Measurements from ENCODE around the gene AQP6. TPM values are rescaled to one million over a fixed set of nuclear protein-coding genes. Genes with fewer than 3 reads are reported as not detected.

AQP6 gene
- total RNA-seq, 1 experiment from 2014 or later = not detected

DNA sequence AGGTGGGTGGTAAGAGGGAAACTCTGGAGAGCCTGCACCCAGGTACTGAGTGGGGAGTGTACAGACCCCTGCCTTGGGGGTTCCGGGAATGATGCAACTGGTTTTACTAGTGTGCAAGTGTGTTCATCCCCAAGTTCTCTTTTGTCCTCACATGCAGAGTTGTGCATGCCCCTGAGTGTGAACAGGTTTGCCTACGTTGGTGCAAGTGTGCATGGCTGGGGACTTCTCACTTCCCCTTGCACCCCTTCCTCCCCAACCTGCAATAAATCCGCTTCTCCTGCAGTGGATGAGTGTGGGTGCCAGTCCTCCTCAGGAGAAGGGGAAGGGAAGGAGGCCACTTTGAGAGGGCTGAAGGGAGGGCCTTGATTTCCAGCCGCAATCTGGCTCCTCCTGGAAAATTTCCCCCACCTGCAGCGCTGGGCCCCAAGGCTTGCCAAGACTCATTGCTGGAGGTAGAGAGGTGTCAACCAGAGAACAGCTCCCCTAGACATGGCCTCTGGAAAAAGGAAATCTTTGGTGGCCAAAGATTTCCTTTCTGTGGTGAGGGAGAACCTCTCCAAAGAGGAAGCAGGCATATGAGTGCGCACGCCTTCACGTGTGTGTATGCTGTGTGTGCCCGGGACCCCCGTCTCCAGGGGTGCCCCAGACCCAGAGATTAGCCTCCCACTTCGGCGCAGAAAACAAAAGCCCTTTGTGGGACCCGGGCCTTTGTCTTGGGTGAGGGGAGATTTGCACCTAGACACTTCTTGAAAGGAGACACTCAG lies 16.7 kb upstream of the AQP6 start:
- no peak for DNase-seq (ENCODE audit: low read depth)

DNA sequence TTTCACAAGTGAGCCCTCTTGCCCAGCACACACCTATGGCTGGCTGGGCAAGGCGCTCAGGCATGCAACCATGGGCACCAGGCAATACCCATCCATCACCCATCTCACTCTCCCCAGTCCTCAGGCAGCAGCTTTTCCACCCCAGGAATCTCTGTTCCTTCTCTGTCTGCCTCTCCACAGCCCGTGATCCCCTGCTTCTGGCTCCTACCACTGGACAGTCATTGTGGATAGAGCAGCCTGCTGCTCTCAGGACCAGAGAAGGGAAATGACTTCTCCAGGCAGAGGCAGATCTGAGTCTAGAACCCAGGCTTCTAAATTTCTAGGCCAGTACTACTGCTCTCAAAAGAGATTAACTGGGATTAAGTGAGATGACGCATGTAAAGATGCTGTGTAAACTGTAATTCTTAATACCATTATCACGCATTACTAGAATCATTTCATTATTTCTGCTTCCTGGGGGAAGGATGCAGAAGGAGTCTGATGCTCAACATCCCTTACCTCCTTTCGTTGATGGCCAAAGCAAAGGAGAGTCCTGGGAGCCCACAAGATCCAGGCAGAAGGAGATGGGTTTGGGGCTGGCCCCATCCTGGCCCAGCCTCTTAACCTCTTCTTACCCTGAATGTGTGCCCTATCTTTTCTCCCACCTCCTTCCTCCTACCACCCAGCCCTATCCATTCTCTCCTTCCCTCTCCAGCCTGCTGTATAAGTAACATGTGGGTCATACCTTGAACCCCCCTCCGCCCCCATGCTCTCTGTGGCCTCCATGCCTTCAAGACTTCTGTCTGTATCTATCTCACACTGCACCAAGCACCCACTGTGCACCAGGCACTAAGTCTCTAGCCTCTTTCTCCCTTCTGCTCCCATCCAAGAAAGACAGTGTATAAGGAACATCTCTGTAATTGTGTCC lies 15.8 kb upstream of the AQP6 start:
- no peak for DNase-seq (ENCODE audit: low read depth)

DNA sequence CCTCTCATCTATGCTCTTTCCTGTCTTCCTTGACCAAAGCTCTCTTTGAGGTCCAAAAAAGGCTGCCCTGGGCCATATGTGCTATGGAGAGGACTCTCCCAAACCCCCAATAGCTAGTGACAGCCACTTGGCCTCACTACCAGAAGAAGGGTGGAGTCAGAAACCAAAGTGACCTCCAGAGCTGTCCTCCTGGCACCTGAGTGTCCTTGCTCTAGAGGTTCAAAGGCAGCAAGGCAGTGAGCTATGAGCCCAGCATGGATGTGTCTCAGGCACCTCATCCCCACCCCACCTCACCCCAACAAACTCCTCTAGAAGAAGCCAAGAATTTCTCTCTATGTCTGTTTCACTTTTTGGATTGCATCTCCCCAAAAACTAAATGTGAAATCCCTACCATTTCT lies 15.2 kb upstream of the AQP6 start:
- DNase-seq (ENCODE audit: low read depth) = no peak

GRCh38 chr12:49959685-49960473 lies 12.9 kb upstream of the AQP6 start:
- peak; percentile 88 for DNase-seq (ENCODE audit: low read depth)

DNA sequence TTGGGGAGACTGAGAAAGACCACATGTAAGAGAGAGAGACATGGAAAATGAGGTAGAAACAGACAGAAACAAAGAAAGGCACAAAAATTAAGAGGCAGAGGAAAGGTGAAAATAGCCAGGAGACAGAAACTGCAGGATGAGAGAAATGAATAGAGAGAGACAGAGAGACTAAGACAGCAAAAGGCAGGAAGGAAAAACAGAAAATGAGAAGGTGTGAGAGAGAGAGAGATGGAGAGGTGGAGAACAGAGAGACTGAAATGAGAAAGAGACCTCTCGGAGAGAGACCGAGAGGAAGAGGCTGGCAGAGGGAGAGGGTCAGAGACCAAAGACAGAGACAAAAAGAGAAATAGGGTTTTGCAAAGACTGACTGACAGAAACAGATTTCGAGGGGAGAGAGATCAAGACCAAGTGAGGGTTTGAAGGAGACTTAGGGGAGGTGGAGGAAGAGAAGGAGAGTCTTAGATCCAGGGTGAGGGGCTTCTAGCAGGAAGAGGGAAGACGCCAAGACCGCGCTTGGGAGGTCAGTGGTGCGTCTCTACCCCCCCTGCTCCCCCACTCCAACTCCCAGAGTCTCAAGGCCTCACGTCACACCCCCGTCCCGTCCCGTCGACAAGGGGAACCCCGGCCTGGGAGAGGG lies 12.2 kb upstream of the AQP6 start:
- no peak for DNase-seq (ENCODE audit: low read depth)

DNA sequence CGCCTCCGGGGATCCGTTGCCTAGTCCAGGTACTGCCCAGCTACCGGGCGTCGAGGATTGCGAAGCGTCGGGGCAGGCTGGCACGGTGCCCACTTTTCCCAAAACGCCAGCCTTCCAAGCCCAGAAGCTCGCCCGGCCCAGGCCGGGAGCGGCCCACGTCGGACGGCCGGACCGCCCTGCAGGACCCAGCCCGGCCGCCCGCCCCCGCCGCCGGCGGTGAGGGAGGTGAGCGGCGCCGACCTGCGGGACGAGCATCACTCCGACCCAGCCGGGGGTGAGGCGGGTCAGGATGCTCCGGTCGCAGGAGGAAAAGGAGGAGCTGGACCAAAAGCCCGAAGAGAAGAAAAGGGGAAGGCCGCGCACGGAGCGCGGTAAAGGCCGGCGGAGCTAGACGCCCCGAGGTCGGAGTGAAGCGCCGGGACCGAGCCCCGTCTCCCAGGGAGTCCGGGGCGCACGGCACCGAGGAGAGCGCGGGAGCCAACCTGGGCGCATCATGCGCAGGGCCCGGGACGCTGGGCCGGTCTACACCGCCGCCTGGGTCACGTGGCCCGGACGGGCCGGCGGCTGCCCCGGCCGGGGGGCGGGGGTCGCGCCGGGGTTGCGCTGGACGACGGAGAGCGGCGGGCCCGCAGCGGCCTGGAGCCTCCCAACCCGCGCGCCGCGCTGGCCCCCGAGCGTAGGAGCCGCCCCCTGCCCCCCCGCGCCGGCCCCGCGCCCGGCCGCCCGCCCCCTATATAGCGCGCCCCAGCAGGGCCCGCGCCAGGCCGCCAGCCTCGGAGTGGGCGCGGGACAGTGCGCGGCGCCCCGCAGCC lies 11.4 kb upstream of the AQP6 start, which contains the start of gene AQP5:
Gene AQP5, plus strand, starts transcription at position 762 of the 812 bp plus-strand sequence. CDS start 146 bp downstream, outside the sequence.
- DNase-seq (ENCODE audit: low read depth) = no peak

- no peak for DNase-seq (ENCODE audit: low read depth)
Observed at GRCh38 chr12:49961993-49962764, 10.6 kb upstream of the AQP6 start.

GRCh38 chr12:49962861-49963765 lies 9.6 kb upstream of the AQP6 start:
- peak; percentile 80 for DNase-seq (ENCODE audit: low read depth)

GRCh38 chr12:49963976-49964815 lies 8.6 kb upstream of the AQP6 start:
- DNase-seq (ENCODE audit: low read depth) = no peak

DNA sequence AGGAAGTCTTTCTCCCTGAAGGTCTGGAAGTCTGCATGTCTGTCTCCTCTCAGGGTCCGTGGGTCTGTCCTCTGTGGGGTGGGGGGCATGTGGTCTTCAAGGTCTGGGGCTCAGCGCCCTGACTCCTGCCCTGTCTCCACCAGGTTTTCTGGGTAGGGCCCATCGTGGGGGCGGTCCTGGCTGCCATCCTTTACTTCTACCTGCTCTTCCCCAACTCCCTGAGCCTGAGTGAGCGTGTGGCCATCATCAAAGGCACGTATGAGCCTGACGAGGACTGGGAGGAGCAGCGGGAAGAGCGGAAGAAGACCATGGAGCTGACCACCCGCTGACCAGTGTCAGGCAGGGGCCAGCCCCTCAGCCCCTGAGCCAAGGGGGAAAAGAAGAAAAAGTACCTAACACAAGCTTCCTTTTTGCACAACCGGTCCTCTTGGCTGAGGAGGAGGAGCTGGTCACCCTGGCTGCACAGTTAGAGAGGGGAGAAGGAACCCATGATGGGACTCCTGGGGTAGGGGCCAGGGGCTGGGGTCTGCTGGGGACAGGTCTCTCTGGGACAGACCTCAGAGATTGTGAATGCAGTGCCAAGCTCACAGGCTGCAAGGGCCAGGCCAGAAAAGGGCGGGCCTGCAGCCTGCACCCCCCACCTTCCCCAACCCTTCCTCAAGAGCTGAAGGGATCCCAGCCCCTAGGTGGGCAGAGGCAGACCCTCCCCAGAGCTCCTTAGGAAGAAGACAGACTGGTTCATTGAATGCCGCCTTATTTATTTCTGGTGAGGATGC lies 7.7 kb upstream of the AQP6 start:
- DNase-seq (ENCODE audit: low read depth) = no peak

GRCh38 chr12:49965836-49966235 lies 6.9 kb upstream of the AQP6 start:
- no peak for DNase-seq (ENCODE audit: low read depth)

DNA sequence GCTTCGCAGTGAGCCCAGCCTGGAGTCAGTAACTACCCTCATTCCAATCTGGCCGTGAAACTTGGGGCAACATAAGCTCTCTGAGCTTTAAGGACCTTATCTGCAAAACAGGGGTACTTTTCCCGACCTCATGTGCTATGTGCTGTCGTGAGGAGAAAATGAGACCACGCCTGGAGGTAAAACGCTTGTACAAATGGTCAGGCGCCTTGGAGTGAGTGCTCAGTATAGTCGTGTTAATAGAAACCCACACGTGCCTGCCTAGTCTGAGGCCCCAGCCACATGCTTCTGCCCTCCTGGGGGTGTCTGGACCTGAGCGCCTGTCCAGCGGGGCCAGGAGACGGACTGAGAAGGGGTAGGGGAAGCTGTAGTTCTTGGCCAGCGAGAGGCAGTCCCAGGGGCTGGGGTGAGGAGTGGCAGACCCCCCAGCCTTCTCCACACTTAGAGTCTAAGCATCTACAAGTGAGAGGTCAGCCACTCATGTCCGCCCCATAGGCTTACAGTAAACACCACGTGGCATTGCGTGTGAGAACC lies 6.2 kb upstream of the AQP6 start:
- no peak for DNase-seq (ENCODE audit: low read depth)

DNA sequence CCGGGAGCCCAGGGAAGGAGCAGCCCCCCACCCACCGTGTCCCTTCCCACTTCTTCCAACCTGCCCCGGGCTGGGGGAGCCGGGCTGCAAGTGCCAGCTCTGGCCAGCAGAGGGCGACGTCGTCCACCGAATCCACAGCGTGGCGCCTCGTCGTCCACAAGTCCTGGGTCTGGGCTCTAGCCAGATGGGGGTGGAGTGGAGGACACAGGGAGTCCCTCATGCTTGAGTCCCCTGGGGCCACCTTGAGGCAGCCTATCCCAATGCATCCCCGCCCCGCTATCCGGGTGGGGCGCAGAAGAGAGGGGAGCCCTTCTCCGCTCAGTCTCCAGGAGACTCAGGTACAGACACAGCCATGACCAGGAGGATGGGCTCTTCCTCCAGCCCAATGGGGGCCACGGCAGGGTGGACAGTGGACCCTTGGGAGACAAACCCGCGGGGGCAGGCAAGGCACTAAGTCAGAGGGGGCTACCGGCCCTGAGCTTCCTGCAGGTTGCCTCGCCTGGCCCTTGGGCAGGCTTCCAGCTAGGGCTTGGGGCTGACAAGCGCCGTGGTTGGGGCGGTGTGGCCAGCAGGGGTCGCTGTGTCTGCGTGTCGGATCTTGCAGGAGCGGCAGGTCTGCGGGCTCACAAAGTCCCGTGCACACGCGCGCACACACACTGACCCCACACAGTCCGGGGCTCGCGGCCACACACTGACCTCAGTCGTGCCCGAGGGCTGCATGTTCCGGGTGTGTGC lies 5.5 kb upstream of the AQP6 start:
- peak; percentile 74 for DNase-seq (ENCODE audit: low read depth)

GRCh38 chr12:49967777-49968250 lies 4.9 kb upstream of the AQP6 start:
- DNase-seq (ENCODE audit: low read depth) = no peak

DNA sequence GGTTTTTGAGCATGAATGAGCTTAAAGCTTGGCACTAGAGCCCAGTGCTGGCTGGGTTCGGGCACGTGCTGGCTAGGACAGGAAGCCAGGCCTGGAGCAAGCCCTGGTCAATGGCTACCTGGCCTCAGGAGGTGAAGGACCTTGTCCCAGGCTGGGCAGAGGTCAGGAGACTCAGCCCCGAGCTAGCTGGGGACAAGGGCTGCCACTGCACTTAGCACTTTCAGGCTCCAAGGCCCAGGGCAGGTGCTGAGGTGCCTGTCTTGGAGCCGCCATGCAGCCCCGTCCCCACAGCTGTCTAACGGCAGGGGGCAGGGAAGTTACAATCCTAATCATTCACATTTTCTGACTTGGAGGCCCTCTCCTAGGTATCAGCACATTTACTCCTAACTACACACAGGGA lies 4.3 kb upstream of the AQP6 start:
- DNase-seq (ENCODE audit: low read depth) = no peak

- DNase-seq (ENCODE audit: low read depth) = no peak
Observed at GRCh38 chr12:49969027-49969426, 3.7 kb upstream of the AQP6 start.

Measured in LHCN-M2 (cell line).